Colonic mucosa (tissue), 4 donors: ENCODE data around the gene GCSAM. TPM values are rescaled to one million over a fixed set of nuclear protein-coding genes. Genes with fewer than 3 reads are reported as not detected.

Source experiments
- DNase-seq: peaks from one replicate; pipeline ENCODE4 v3.0.0-alpha.2; 2020
- H3K27ac ChIP-seq: fragments of 200-600 bp; one replicate; pipeline ENCODE4 v1.8.0; 2021
- H3K27me3 ChIP-seq: fragments of 200-600 bp; one replicate; pipeline ENCODE4 v1.8.0; 2021
- H3K36me3 ChIP-seq: fragments of 200-600 bp; one replicate; pipeline ENCODE4 v1.8.0; 2021
- H3K4me1 ChIP-seq: fragments of 200-600 bp; one replicate; pipeline ENCODE4 v1.8.0; 2021; ENCODE audit warnings: mild to moderate bottlenecking
- H3K4me3 ChIP-seq: fragments of 200-600 bp; one replicate; pipeline ENCODE4 v1.8.0; 2021
- H3K9ac ChIP-seq, 2 donors: one replicate each; pipeline ENCODE4 v1.7.0; 2013; ENCODE audit warnings: control low read depth in 2 of 2, low read depth in 2 of 2, low read length in 2 of 2
- H3K9me3 ChIP-seq: fragments of 200-600 bp; one replicate; pipeline ENCODE4 v1.8.0; 2021
- CTCF ChIP-seq: fragments of 200-600 bp; IDR thresholded peaks from one replicate; pipeline ENCODE4 v1.8.0; 2022; ENCODE audit warnings: antibody characterized with exemption, mild to moderate bottlenecking
- intact Hi-C: fragments of 100-400 bp; cut with DNase I; formaldehyde crosslinking; loops from one replicate; pipeline ENCODE4 v1.14.1; 2022
- total RNA-seq, 2 donors: library from RNA; stranded (reverse); fragmentation: NEBNext Ultra II Directional in 1 of 2; extraction: Animal tissue kit (Norgen Biotek cat#: 25700) in 1 of 2; gene quantifications; one replicate each; pipeline ENCODE4 v1.2.1, GENCODE V29; 2021
- donor health status: healthy.
- donor health status: DM: no; HTN: no; CAD: no.
- donor health status: DM: no; HTN: no; CAD: no.

GCSAM gene
- total RNA-seq, 2 donors from 2014 or later: 0.16 to 0.17 TPM

GRCh38 chr3:112167758-112168157, 34.7 kb upstream of the GCSAM start:
- Histone ChIP-seq H3K27me3 (no peaks in the 10 kb centered on the region), H3K4me1 (no peaks in the 10 kb centered on the region), H3K27ac (no peak overlapping the region), H3K9me3 (no peaks in the 10 kb centered on the region), H3K36me3 (no peaks in the 10 kb centered on the region), H3K9ac (no peak overlapping the region), H3K4me3 (no peak overlapping the region)
- intact Hi-C loops: no loop called here
- no peak for DNase-seq
- no peak for TF ChIP-seq CTCF

GRCh38 chr3:112149136-112149535, 16.1 kb upstream of the GCSAM start:
- intact Hi-C loops: no loop called here
- no peak for DNase-seq

GRCh38 chr3:112143689-112144088, 10.6 kb upstream of the GCSAM start:
- intact Hi-C loops: no loop called here
- no peaks in the 10 kb centered on the region for H3K9me3 ChIP-seq
- no peak for DNase-seq
- no peaks in the 10 kb centered on the region for H3K27me3 ChIP-seq
- no peaks in the 10 kb centered on the region for H3K36me3 ChIP-seq
- H3K27ac ChIP-seq: no peak overlapping the region
- H3K4me3 ChIP-seq: no peak overlapping the region
- no peak for TF ChIP-seq CTCF
- H3K9ac ChIP-seq: no peak overlapping the region
- H3K4me1 ChIP-seq: no peaks in the 10 kb centered on the region

More at GRCh38 chr3:112149136-112149535, 16.1 kb upstream of the GCSAM start:
- Histone ChIP-seq H3K36me3 (no peaks in the 10 kb centered on the region), H3K27me3 (no peaks in the 10 kb centered on the region), H3K4me3 (no peak overlapping the region), H3K4me1 (no peaks in the 10 kb centered on the region), H3K9ac (no peak overlapping the region), H3K9me3 (no peaks in the 10 kb centered on the region), H3K27ac (no peak overlapping the region)
- no peak for TF ChIP-seq CTCF

GRCh38 chr3:112143251-112143650, 10.2 kb upstream of the GCSAM start:
- intact Hi-C loops: no loop called here
- Histone ChIP-seq H3K9ac (no peak overlapping the region), H3K36me3 (no peaks in the 10 kb centered on the region), H3K9me3 (no peaks in the 10 kb centered on the region), H3K27ac (no peak overlapping the region), H3K27me3 (no peaks in the 10 kb centered on the region), H3K4me3 (no peak overlapping the region), H3K4me1 (no peaks in the 10 kb centered on the region)
- no peak for TF ChIP-seq CTCF
- no peak for DNase-seq

- no peak overlapping the region for H3K27ac ChIP-seq
- no peak for TF ChIP-seq CTCF
- no peaks in the 10 kb centered on the region for H3K4me1 ChIP-seq
- H3K9ac ChIP-seq: no peak overlapping the region
- no peak overlapping the region for H3K4me3 ChIP-seq
- no peaks in the 10 kb centered on the region for H3K36me3 ChIP-seq
- intact Hi-C loops: no loop called here
- DNase-seq: no peak
- no peaks in the 10 kb centered on the region for H3K27me3 ChIP-seq
- H3K9me3 ChIP-seq: no peaks in the 10 kb centered on the region
Observed at GRCh38 chr3:112141293-112141692, 8.2 kb upstream of the GCSAM start.

- intact Hi-C loops: no loop called here
- Histone ChIP-seq H3K9ac (no peak overlapping the region), H3K36me3 (no peaks in the 10 kb centered on the region), H3K4me3 (no peak overlapping the region), H3K27ac (no peak overlapping the region), H3K4me1 (no peaks in the 10 kb centered on the region), H3K9me3 (no peaks in the 10 kb centered on the region), H3K27me3 (no peaks in the 10 kb centered on the region)
- no peak for DNase-seq
- TF ChIP-seq CTCF: no peak
Observed at GRCh38 chr3:112140584-112140983, 7.5 kb upstream of the GCSAM start.
